GM23338 (cell line): ENCODE results near the gene PHC2. TPM values are rescaled to one million over a fixed set of nuclear protein-coding genes. Genes with fewer than 3 reads are reported as not detected.

Source experiments
- ATAC-seq: fragments of 200-7000 bp; cut with Tn5 transposase; 3 replicates; pipeline ENCODE4 v1.9.1; 2020
- DNase-seq: peaks from one replicate; pipeline ENCODE4 v3.0.0-alpha.2; 2015; ENCODE audit warnings: low spot score
- H2AFZ ChIP-seq: fragments of 200-600 bp; sonication (generic); 2 replicates; pipeline ENCODE4 v1.8.0; 2016; ENCODE audit warnings: antibody characterized with exemption, mild to moderate bottlenecking, moderate library complexity
- H3F3A ChIP-seq: fragments of 200-600 bp; sonication (generic); replicated peaks from 2 replicates; pipeline ENCODE4 v1.8.0; 2017; ENCODE audit warnings: antibody characterized with exemption, mixed run types, low read depth
- H3K27ac ChIP-seq: fragments of 200-600 bp; sonication (generic); 2 replicates; pipeline ENCODE4 v1.6.1; 2016; ENCODE audit warnings: low read depth
- H3K27me3 ChIP-seq: fragments of 200-600 bp; sonication (generic); 2 replicates; pipeline ENCODE4 v1.8.0; 2016; ENCODE audit warnings: mild to moderate bottlenecking, mixed run types, moderate library complexity; ENCODE audit not compliant: insufficient read depth
- H3K36me3 ChIP-seq: fragments of 200-600 bp; sonication (generic); 2 replicates; pipeline ENCODE4 v1.8.0; 2016; ENCODE audit warnings: mild to moderate bottlenecking; ENCODE audit not compliant: insufficient read depth
- H3K4me1 ChIP-seq: fragments of 200-600 bp; sonication (generic); 2 replicates; pipeline ENCODE4 v1.8.0; 2016; ENCODE audit warnings: mild to moderate bottlenecking, moderate library complexity; ENCODE audit not compliant: insufficient read depth
- H3K4me2 ChIP-seq: fragments of 200-600 bp; sonication (generic); 2 replicates; pipeline ENCODE4 v1.7.1; 2017; ENCODE audit warnings: mixed run types
- H3K4me3 ChIP-seq: fragments of 200-600 bp; sonication (generic); 2 replicates; pipeline ENCODE4 v1.6.1; 2016; ENCODE audit warnings: mixed run types
- H3K79me2 ChIP-seq: fragments of 200-600 bp; sonication (generic); replicated peaks from 2 replicates; pipeline ENCODE4 v1.8.0; 2017; ENCODE audit warnings: mild to moderate bottlenecking; ENCODE audit not compliant: insufficient read depth
- H3K9me2 ChIP-seq: fragments of 200-600 bp; sonication (generic); 2 replicates; pipeline ENCODE4 v1.8.0; 2017; ENCODE audit not compliant: insufficient read depth
- H4K20me1 ChIP-seq: fragments of 200-600 bp; sonication (generic); replicated peaks from 2 replicates; pipeline ENCODE4 v1.8.0; 2017; ENCODE audit warnings: mild to moderate bottlenecking; ENCODE audit not compliant: insufficient read depth
- H3K27ac Mint-ChIP-seq: 2 replicates; pipeline ENCODE4 v1.8.0; 2020; ENCODE audit warnings: inconsistent platforms, mild to moderate bottlenecking, moderate library complexity, mixed read lengths
- H3K27me3 Mint-ChIP-seq: 3 replicates; pipeline ENCODE4 v1.8.0; 2022; ENCODE audit warnings: low read depth, mild to moderate bottlenecking, moderate library complexity, mixed read lengths, inconsistent platforms; ENCODE audit not compliant: insufficient read depth, poor library complexity
- H3K36me3 Mint-ChIP-seq: 3 replicates; pipeline ENCODE4 v1.8.0; 2021; ENCODE audit warnings: low read depth, mild to moderate bottlenecking, inconsistent platforms, moderate library complexity, mixed read lengths
- H3K4me1 Mint-ChIP-seq: 3 replicates; pipeline ENCODE4 v1.8.0; 2020; ENCODE audit warnings: mild to moderate bottlenecking, inconsistent platforms, mixed read lengths
- H3K4me3 Mint-ChIP-seq: 3 replicates; pipeline ENCODE4 v1.8.0; 2021; ENCODE audit warnings: moderate library complexity, mild to moderate bottlenecking, inconsistent platforms, mixed read lengths
- H3K9me3 Mint-ChIP-seq: 3 replicates; pipeline ENCODE4 v1.8.0; 2020; ENCODE audit warnings: moderate library complexity, mild to moderate bottlenecking, inconsistent platforms, mixed read lengths
- CREB1 ChIP-seq: fragments of 250-450 bp; sonication (Bioruptor Pico); IDR thresholded peaks from 2 replicates; pipeline ENCODE4 v1.5.0; 2020; ENCODE audit warnings: low read depth, mild to moderate bottlenecking, moderate library complexity
- EZH2phosphoT487 ChIP-seq: fragments of 200-600 bp; sonication (generic); IDR thresholded peaks from one replicate; pipeline ENCODE4 v1.8.1; 2018; ENCODE audit warnings: antibody characterized with exemption; ENCODE audit not compliant: unreplicated experiment
- JUNB ChIP-seq: IDR thresholded peaks from one replicate; pipeline ENCODE4 v1.6.1; 2016; ENCODE audit warnings: antibody characterized with exemption; ENCODE audit not compliant: unreplicated experiment
- POLR2AphosphoS5 ChIP-seq: IDR thresholded peaks from 2 replicates; pipeline ENCODE4 v1.6.1; 2016; ENCODE audit warnings: antibody characterized with exemption, low read depth
- STAT1 ChIP-seq: IDR thresholded peaks from one replicate; pipeline ENCODE4 v1.6.1; 2016; ENCODE audit warnings: antibody characterized with exemption; ENCODE audit not compliant: unreplicated experiment
- ZNF114 ChIP-seq: fragments of 250-450 bp; sonication (Bioruptor Pico); IDR thresholded peaks from 2 replicates; pipeline ENCODE4 v1.5.0; 2020; ENCODE audit warnings: mild to moderate bottlenecking, moderate library complexity
- polyA plus RNA-seq: library from polyadenylated mRNA; unstranded; fragments of >200 nt; fragmentation: Nextera tagmentation; extraction: Ambion mirVana; gene quantifications from 2 replicates; pipeline ENCODE4 v1.2.1, GENCODE V29; 2016
- total RNA-seq: library from RNA; depleted of rRNA; stranded (reverse); fragments of >200 nt; shearing (Covaris generic); gene quantifications from 2 replicates; pipeline ENCODE4 v1.2.3, GENCODE V29; 2014
- TF ChIP-seq, protein P1 (sequence below), 2 experiments: fragments of 200-600 bp in 1 of 2; sonication (generic) in 1 of 2; conservative IDR thresholded peaks; 2 replicates each; pipeline versions ENCODE4 v1.5.1 to v1.6.1; 2016 to 2017; ENCODE audit warnings: antibody characterized with exemption in 2 of 2, low read depth in 2 of 2, mild to moderate bottlenecking in 2 of 2, moderate library complexity in 1 of 2
- TF ChIP-seq, protein P2 (sequence below): fragments of 250-450 bp; sonication (Bioruptor Pico); IDR thresholded peaks from 2 replicates; pipeline ENCODE4 v1.5.0; 2020; ENCODE audit warnings: mild to moderate bottlenecking, moderate library complexity

The PHC2 gene
- total and polyA plus RNA-seq, 2 experiments from 2014 or later, result 1.7 to 7.3 TPM

DNA sequence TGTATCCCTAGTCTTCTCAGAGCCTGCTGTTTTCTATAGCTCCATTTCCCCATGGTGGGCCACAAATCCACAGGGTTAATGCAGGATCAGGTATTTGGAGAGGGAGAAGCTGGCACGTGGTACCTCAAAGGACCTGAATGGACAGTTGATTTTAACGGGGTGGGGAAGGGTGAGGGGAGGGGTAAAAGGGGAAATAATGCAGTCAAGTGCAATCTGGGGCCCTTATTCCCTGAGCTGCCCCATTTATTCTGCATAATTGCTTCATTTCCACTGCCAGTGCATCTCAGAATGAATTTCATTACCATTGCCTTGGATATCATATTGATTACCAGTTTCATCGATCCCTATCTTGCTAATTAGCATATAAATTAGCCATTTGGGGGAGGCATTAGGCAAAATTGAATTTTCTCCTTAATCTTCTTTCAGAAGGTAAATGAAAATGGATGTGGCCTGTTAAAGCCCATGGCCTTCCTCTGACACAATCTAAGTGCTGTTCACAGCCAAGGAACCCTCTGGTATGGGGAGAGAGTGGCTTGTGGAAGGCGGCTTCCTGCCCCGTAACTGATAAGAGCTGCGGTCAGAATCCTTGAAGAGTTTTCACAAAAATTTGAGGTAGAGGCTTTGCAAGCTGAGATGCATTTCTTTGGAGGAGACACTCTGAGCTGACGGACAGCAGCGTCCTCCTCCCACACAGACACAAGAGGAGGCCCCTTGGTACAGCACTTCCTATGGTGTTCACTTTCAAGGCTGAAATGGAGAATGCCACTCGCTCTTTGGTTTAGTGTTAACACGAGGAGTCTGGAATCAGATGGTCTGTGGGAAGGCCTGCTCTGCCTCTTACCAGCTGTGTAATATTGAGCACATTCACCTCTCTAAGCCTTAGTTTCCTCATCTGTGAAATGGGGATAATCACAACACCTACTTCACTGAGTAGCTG lies 34.4 kb downstream of the PHC2 start:
- H3K27ac Mint-ChIP-seq, result no peak overlapping the region
- Histone ChIP-seq H3K4me3 (no peak overlapping the region), H3K9me2 (no peaks in the 10 kb centered on the region; the same call in 1 of the 2 replicates), H3K4me2 (no peak overlapping the region), H3K4me1 (peaks cover 3% of the 10 kb centered on the region; the same call in 1 of the 2 replicates), H3K79me2 (no peaks in the 10 kb centered on the region), H3K27me3 (no peaks in the 10 kb centered on the region), H3F3A (no peaks in the 10 kb centered on the region), H3K36me3 (no peaks in the 10 kb centered on the region), H2AFZ (no peak overlapping the region), H4K20me1 (no peaks in the 10 kb centered on the region; the same call in 1 of the 2 replicates), H3K27ac (no peak overlapping the region)
- TF ChIP-seq EZH2phosphoT487 (no peak), CREB1 (CRISPR knock-in tag) (no peak), JUNB (no peak)
- TF ChIP-seq, protein P1, sequence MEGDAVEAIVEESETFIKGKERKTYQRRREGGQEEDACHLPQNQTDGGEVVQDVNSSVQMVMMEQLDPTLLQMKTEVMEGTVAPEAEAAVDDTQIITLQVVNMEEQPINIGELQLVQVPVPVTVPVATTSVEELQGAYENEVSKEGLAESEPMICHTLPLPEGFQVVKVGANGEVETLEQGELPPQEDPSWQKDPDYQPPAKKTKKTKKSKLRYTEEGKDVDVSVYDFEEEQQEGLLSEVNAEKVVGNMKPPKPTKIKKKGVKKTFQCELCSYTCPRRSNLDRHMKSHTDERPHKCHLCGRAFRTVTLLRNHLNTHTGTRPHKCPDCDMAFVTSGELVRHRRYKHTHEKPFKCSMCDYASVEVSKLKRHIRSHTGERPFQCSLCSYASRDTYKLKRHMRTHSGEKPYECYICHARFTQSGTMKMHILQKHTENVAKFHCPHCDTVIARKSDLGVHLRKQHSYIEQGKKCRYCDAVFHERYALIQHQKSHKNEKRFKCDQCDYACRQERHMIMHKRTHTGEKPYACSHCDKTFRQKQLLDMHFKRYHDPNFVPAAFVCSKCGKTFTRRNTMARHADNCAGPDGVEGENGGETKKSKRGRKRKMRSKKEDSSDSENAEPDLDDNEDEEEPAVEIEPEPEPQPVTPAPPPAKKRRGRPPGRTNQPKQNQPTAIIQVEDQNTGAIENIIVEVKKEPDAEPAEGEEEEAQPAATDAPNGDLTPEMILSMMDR (conservative IDR thresholded peaks at IDR 0.05; ENCODE audit: low read depth in 2 of 2), result no peak
- DNase-seq, result no peak
- no peak overlapping the region for H3K4me3 Mint-ChIP-seq
- H3K36me3 Mint-ChIP-seq, result no peaks in the 10 kb centered on the region
- peaks cover 1% of the 10 kb centered on the region for H3K27me3 Mint-ChIP-seq
- peaks cover 19% of the 10 kb centered on the region; the same call in 2 of the 3 replicates for H3K4me1 Mint-ChIP-seq
- no peak for ATAC-seq
- no peaks in the 10 kb centered on the region; the same call in 1 of the 3 replicates for H3K9me3 Mint-ChIP-seq

DNA sequence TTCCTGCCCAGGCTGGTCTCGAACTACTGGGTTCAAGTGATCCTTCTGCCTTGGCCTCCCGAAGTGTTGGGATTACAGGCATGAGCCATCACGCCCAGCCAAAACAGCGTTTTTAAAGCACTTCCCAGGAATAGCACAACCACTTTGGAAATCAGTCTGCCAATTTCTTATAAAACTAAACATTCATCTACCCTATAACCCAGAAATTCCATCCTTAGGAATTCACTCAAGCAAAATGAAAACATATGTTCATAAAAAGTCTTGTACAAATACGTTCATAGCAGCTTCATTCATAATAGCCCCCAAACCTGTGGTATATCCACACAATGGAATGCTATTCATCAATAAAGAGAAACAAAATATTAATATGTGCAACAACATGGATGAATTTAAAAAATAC lies 36.1 kb downstream of the PHC2 start:
- Mint-ChIP-seq H3K36me3 (no peaks in the 10 kb centered on the region), H3K27me3 (peaks cover 1% of the 10 kb centered on the region), H3K27ac (no peak overlapping the region), H3K4me3 (no peak overlapping the region), H3K9me3 (no peaks in the 10 kb centered on the region; the same call in 1 of the 3 replicates), H3K4me1 (peaks cover 19% of the 10 kb centered on the region; the same call in 2 of the 3 replicates)
- no peak for ATAC-seq
- Histone ChIP-seq H4K20me1 (no peaks in the 10 kb centered on the region; the same call in 1 of the 2 replicates), H2AFZ (no peak overlapping the region), H3K4me2 (no peak overlapping the region), H3K4me1 (peaks cover 3% of the 10 kb centered on the region; the same call in 1 of the 2 replicates), H3F3A (no peaks in the 10 kb centered on the region), H3K36me3 (no peaks in the 10 kb centered on the region), H3K9me2 (no peaks in the 10 kb centered on the region; the same call in 1 of the 2 replicates), H3K4me3 (no peak overlapping the region), H3K27me3 (no peaks in the 10 kb centered on the region), H3K79me2 (no peaks in the 10 kb centered on the region), H3K27ac (no peak overlapping the region)
- DNase-seq, result no peak
- TF ChIP-seq ZNF114 (CRISPR knock-in tag), result no peak
- no peak for TF ChIP-seq POLR2AphosphoS5
- no peak for TF ChIP-seq CREB1 (CRISPR knock-in tag)
- no peak for TF ChIP-seq EZH2phosphoT487
- no peak for TF ChIP-seq STAT1
- TF ChIP-seq, protein P2, sequence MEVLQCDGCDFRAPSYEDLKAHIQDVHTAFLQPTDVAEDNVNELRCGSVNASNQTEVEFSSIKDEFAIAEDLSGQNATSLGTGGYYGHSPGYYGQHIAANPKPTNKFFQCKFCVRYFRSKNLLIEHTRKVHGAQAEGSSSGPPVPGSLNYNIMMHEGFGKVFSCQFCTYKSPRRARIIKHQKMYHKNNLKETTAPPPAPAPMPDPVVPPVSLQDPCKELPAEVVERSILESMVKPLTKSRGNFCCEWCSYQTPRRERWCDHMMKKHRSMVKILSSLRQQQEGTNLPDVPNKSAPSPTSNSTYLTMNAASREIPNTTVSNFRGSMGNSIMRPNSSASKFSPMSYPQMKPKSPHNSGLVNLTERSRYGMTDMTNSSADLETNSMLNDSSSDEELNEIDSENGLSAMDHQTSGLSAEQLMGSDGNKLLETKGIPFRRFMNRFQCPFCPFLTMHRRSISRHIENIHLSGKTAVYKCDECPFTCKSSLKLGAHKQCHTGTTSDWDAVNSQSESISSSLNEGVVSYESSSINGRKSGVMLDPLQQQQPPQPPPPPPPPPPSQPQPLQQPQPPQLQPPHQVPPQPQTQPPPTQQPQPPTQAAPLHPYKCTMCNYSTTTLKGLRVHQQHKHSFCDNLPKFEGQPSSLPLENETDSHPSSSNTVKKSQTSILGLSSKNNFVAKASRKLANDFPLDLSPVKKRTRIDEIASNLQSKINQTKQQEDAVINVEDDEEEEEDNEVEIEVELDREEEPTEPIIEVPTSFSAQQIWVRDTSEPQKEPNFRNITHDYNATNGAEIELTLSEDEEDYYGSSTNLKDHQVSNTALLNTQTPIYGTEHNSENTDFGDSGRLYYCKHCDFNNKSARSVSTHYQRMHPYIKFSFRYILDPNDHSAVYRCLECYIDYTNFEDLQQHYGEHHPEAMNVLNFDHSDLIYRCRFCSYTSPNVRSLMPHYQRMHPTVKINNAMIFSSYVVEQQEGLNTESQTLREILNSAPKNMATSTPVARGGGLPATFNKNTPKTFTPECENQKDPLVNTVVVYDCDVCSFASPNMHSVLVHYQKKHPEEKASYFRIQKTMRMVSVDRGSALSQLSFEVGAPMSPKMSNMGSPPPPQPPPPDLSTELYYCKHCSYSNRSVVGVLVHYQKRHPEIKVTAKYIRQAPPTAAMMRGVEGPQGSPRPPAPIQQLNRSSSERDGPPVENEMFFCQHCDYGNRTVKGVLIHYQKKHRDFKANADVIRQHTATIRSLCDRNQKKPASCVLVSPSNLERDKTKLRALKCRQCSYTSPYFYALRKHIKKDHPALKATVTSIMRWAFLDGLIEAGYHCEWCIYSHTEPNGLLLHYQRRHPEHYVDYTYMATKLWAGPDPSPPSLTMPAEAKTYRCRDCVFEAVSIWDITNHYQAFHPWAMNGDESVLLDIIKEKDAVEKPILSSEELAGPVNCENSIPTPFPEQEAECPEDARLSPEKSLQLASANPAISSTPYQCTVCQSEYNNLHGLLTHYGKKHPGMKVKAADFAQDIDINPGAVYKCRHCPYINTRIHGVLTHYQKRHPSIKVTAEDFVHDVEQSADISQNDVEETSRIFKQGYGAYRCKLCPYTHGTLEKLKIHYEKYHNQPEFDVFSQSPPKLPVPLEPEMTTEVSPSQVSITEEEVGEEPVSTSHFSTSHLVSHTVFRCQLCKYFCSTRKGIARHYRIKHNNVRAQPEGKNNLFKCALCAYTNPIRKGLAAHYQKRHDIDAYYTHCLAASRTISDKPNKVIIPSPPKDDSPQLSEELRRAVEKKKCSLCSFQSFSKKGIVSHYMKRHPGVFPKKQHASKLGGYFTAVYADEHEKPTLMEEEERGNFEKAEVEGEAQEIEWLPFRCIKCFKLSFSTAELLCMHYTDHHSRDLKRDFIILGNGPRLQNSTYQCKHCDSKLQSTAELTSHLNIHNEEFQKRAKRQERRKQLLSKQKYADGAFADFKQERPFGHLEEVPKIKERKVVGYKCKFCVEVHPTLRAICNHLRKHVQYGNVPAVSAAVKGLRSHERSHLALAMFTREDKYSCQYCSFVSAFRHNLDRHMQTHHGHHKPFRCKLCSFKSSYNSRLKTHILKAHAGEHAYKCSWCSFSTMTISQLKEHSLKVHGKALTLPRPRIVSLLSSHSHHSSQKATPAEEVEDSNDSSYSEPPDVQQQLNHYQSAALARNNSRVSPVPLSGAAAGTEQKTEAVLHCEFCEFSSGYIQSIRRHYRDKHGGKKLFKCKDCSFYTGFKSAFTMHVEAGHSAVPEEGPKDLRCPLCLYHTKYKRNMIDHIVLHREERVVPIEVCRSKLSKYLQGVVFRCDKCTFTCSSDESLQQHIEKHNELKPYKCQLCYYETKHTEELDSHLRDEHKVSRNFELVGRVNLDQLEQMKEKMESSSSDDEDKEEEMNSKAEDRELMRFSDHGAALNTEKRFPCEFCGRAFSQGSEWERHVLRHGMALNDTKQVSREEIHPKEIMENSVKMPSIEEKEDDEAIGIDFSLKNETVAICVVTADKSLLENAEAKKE (CRISPR knock-in tag), result no peak
